Measurements from ENCODE around the gene ZNF791. TPM values are rescaled to one million over a fixed set of nuclear protein-coding genes. Genes with fewer than 3 reads are reported as not detected.
"Not testable (repeated sequence)": the region's sequence is repeated elsewhere in the genome, so short reads cannot be mapped to it uniquely, and the experiment has no call there.

ZNF791 gene
- total RNA-seq, 2 donors from 2014 or later = 18.3 to 20.4 TPM

- 90% methylated on average over 26 of the region's 26 CpGs for WGBS
- Histone ChIP-seq H3K36me3 (no peaks in the 10 kb centered on the region), H3K9me3 (no peaks in the 10 kb centered on the region), H3K27me3 (replicated peaks; ENCODE audit: insufficient read depth) (no peaks in the 10 kb centered on the region), H3K4me1 (replicated peaks) (no peaks in the 10 kb centered on the region), H3K27ac (no peak overlapping the region), H3K4me3 (no peak overlapping the region)
- intact Hi-C loops (cut with DNase I) = no loop called here
- DNase-seq (ENCODE audit: low spot score) = no peak
- TF ChIP-seq CTCF (IDR thresholded peaks at IDR 0.05) (no peak), POLR2A (IDR thresholded peaks at IDR 0.05) (no peak), POLR2AphosphoS5 (IDR thresholded peaks at IDR 0.05) (no peak)
These were observed 31.8 kb downstream of the ZNF791 start for GRCh38 chr19:12642506-12642905.

DNA sequence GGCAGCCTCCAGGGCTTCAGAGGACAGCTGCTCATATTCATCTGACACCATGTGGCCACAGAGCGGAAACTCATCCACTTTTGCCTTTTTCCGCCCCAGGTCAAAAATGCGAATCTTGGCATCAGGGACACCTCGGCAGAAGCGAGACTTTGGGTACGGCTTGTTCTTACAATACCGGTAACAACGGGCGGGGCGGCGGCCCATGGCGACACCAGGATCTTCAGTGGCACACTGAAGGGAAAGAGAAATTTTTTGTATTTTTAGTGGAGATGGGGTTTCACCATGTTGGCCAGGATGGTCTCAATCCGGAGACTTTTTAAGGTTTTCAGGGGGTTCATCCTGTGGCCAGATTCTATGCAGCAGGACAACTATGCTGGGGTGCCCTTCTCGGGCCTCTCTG is 33.0 kb downstream of the ZNF791 start:
- H3K36me3 ChIP-seq; H3K9me3 ChIP-seq; H3K27ac ChIP-seq; H3K27me3 ChIP-seq (replicated peaks; ENCODE audit: insufficient read depth); DNase-seq (ENCODE audit: low spot score); H3K4me1 ChIP-seq (replicated peaks); intact Hi-C loops (cut with DNase I); H3K4me3 ChIP-seq: not testable (repeated sequence)
- WGBS = 95% methylated on average over 14 of the region's 14 CpGs

DNA sequence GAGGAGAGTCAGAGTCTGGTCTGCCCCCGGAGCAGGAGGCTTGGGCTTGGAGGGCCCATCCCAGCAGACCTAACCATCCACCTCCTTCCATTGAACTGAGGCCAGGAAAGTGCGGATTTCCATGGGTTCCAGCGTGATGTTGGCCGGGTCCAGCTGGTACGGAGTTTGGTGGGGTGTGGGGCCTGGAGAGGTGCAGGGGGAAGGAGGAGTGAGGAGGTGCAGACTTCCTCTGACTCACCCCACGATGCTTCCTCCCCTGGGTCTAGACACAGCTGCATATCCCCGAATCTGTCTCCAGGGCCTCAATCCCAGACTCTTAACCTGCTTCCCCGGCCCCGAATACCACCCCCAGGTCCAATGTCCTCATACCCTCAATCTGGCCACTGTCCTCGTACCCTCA is 35.8 kb downstream of the ZNF791 start:
- H3K9me3 ChIP-seq = no peaks in the 10 kb centered on the region
- H3K27ac ChIP-seq = no peak overlapping the region
- peaks cover 5% of the 10 kb centered on the region for H3K4me1 ChIP-seq (replicated peaks)
- TF ChIP-seq POLR2AphosphoS5 (IDR thresholded peaks at IDR 0.05) = no peak
- TF ChIP-seq CTCF (IDR thresholded peaks at IDR 0.05) = no peak
- TF ChIP-seq POLR2A (IDR thresholded peaks at IDR 0.05) = no peak
- no peaks in the 10 kb centered on the region for H3K36me3 ChIP-seq
- H3K27me3 ChIP-seq (replicated peaks; ENCODE audit: insufficient read depth) = no peaks in the 10 kb centered on the region
- intact Hi-C loops (cut with DNase I) = no loop called here
- no peak overlapping the region for H3K4me3 ChIP-seq
- WGBS = 85% methylated on average over 10 of the region's 10 CpGs
- DNase-seq (ENCODE audit: low spot score) = no peak

GRCh38 chr19:12647047-12647446 is 36.3 kb downstream of the ZNF791 start:
- Histone ChIP-seq H3K36me3 (no peaks in the 10 kb centered on the region), H3K9me3 (no peaks in the 10 kb centered on the region), H3K4me1 (replicated peaks) (peaks cover 5% of the 10 kb centered on the region), H3K27ac (no peak overlapping the region), H3K27me3 (replicated peaks; ENCODE audit: insufficient read depth) (no peaks in the 10 kb centered on the region), H3K4me3 (no peak overlapping the region)
- no peak for DNase-seq (ENCODE audit: low spot score)
- intact Hi-C loops (cut with DNase I) = no loop called here
- no peak for TF ChIP-seq POLR2A (IDR thresholded peaks at IDR 0.05)
- WGBS = 70% methylated on average over 8 of the region's 8 CpGs

GRCh38 chr19:12647490-12648071 is 36.9 kb downstream of the ZNF791 start:
- DNase-seq (ENCODE audit: low spot score) = peak; percentile 33
- H3K36me3 ChIP-seq = no peaks in the 10 kb centered on the region
- H3K27me3 ChIP-seq (replicated peaks; ENCODE audit: insufficient read depth) = no peaks in the 10 kb centered on the region
- intact Hi-C loops (cut with DNase I) = no loop called here
- no peak overlapping the region for H3K27ac ChIP-seq
- TF ChIP-seq CTCF (IDR thresholded peaks at IDR 0.05) = no peak
- TF ChIP-seq POLR2A (IDR thresholded peaks at IDR 0.05) = no peak
- TF ChIP-seq POLR2AphosphoS5 (IDR thresholded peaks at IDR 0.05) = no peak
- H3K4me3 ChIP-seq = peak overlapping the region; percentile 12 to 20
- 13% methylated on average over 31 of the region's 31 CpGs for WGBS
- H3K9me3 ChIP-seq = no peaks in the 10 kb centered on the region
- H3K4me1 ChIP-seq (replicated peaks) = peaks cover 5% of the 10 kb centered on the region

DNA sequence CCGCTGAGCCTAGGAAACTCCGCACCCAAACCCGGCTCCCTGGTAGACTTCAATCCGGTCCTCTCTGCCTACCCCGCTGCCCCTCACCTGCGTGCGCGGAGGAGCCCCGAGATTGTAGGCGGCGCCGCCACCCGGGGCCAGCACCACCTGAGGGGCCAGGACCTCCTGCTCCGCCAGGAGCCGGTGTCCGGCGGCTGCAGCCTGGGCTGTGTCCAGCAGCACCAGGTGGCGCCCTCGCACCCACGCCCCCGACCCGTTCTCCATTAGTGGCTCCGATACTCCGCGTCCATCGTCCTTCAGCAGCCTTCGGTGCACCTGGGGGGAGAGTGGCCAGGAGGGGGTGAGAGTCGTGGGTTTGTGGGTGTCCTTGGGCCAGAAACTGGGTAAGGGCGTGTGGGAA is 37.4 kb downstream of the ZNF791 start:
- no peak for DNase-seq (ENCODE audit: low spot score)
- Histone ChIP-seq H3K9me3 (no peaks in the 10 kb centered on the region), H3K36me3 (no peaks in the 10 kb centered on the region), H3K27me3 (replicated peaks; ENCODE audit: insufficient read depth) (no peaks in the 10 kb centered on the region), H3K4me3 (peak overlapping the region; percentile 12 to 20), H3K27ac (no peak overlapping the region), H3K4me1 (replicated peaks) (peaks cover 5% of the 10 kb centered on the region)
- WGBS = 20% methylated on average over 26 of the region's 29 CpGs
- intact Hi-C loops (cut with DNase I) = no loop called here
- TF ChIP-seq CTCF (IDR thresholded peaks at IDR 0.05) (peak in 1 of 4 experiments; percentile 29), POLR2AphosphoS5 (IDR thresholded peaks at IDR 0.05) (no peak), POLR2A (IDR thresholded peaks at IDR 0.05) (no peak)
